HG02840 (cell line): ENCODE results near the gene COL25A1.
"Not testable (repeated sequence)": the region's sequence is repeated elsewhere in the genome, so short reads cannot be mapped to it uniquely, and the experiment has no call there.

Experiments
- ATAC-seq: cut with Tn5 transposase; IDR thresholded peaks from one replicate; pipeline ENCODE4 v1.9.1; 2021; ENCODE audit warnings: mild to moderate bottlenecking, moderate library complexity, moderate number of reproducible peaks; ENCODE audit not compliant: unreplicated experiment, low FRiP score

COL25A1 gene

DNA sequence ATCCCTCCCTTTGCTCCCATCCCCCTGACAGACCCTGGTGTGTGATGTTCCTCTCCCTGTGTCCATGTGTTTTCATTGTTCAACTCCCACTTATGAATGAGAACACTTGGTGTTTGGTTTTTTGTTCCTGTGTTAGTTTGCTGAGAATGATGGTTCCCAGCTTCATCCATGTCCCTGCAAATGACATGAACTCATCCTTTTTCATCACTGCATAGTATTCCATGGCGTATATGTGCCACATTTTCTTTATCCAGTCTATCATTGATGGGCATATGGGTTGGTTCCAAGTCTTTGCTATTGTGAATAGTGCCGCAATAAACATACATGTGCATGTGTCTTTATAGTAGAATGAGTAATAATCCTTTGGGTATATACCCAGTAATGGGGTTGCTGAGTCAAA is 164.3 kb downstream of the COL25A1 start:
- not testable (repeated sequence) for ATAC-seq

DNA sequence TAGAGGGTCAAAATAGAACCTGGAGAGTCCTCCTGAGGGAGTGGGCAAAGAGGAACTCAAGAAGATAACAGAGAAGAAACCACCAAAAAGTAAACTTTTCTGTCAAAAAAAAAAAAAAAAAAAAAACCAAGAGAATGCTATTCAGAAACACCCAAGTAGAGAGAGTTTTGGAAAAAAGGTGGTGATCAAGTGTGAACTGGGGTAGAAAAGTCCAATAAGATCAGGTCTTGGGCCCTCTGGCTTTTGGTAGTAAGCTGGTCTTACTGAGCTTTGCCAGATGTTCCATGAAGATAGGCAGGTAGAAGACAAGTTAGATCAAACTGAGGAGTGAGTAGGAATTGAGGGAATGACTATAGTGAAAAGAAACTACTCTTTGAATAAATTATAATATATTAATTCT is 167.5 kb downstream of the COL25A1 start:
- ATAC-seq = no peak

- no peak for ATAC-seq
Measured at GRCh38 chr4:109134268-109134667, 168.2 kb downstream of the COL25A1 start.

- no peak for ATAC-seq
Measured at GRCh38 chr4:109131559-109131958, 170.9 kb downstream of the COL25A1 start.

- ATAC-seq = no peak
Measured at GRCh38 chr4:109128589-109128988, 173.9 kb downstream of the COL25A1 start.

GRCh38 chr4:109127866-109128265 is 174.6 kb downstream of the COL25A1 start:
- no peak for ATAC-seq

DNA sequence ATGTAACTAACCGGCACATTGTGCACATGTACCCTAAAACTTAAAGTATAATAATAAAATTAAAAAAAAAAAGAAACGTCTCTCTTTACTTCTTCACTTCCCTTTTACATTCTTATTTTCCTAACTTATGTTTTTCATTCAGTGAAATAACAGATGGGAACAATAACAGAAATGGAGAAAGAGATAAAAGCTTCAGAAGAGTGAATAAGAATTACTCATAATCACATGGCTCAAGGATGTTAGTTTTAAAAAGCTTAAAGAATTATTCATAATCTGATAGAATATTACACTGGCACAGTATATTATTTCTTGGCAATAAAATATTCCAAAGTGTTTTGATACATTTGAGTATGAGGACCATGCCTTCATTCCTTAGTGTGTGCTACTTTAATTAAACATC is 175.6 kb downstream of the COL25A1 start:
- no peak for ATAC-seq

DNA sequence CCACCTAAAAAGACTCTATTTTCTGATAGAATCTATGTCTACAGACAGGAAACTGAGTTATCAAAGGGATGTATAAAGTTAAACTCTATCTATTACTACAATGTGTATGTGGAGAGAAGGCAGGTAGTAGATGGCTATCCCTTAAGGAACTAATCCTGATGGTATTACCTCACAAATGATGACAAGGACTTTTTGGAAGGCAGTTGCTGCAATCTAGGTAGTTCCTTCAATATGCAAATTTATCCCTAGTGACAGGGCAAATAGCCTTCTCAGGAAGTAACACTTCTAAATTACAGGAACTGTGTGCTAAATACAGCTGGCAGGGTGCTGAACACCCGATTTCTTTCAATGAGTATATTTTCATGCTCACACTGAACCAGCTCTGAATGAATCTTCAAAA is 177.4 kb downstream of the COL25A1 start:
- no peak for ATAC-seq

DNA sequence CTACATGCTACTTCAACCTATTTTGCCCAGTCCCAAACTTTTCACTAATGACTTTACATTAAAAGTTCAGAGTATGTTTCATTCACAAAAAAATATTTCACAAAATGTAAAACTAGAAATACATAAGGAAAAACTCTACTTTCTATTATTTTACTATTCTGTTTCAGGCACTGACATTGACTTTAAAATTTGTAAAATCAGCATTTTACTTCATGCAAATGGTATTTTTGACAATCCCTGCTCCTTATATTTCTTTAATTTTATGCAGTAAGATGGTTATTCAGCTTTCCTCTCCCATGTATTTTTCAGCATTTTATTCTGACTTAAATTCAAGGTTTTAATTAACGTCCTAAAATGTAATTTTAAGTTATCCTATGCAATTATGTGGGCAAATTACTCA is 178.5 kb downstream of the COL25A1 start:
- ATAC-seq = no peak

- no peak for ATAC-seq
Measured at GRCh38 chr4:109121561-109121960, 180.9 kb downstream of the COL25A1 start.

DNA sequence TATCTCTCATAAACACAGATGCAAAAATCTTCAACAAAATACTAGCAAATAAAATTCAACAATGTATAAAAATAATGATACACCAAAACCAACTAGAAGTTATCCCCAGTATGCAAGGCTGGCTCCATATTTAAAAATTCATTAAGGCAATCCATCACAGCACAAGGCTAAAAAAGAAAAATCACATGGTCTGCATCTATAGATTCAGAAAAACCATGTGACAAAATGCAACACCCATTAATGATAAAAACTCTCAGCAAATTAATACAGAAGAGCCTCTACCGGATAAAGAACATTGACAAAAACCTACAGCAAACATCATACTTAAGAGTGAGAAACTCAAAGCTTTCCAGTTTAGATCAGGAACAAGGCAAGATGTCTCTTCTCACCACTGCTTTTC is 182.6 kb downstream of the COL25A1 start:
- ATAC-seq = no peak

GRCh38 chr4:109118635-109119034 is 183.8 kb downstream of the COL25A1 start:
- no peak for ATAC-seq

- no peak for ATAC-seq
Measured at GRCh38 chr4:109114501-109114900, 188.0 kb downstream of the COL25A1 start.

DNA sequence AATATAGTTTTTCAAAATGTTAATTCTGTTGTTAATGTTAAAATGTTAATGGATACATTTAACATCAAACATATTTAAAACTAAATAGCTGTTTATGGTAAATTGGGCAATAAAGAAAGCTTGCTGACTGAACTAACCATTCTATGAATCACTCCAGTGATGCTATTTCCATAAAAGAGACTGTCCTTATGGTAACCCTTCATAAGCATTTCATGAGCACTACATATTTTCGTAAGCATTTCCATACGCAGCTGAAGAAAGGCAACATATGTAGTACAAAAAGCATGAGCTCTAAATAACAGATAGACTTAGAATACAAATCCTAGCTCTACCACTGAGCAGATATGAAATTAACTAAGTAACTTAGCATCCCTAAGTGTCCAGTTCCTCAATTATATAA is 188.9 kb downstream of the COL25A1 start:
- ATAC-seq = no peak

- no peak for ATAC-seq
Measured at GRCh38 chr4:109111031-109111430, 191.4 kb downstream of the COL25A1 start.

- not testable (repeated sequence) for ATAC-seq
Measured at GRCh38 chr4:109108215-109108614, 194.2 kb downstream of the COL25A1 start.

DNA sequence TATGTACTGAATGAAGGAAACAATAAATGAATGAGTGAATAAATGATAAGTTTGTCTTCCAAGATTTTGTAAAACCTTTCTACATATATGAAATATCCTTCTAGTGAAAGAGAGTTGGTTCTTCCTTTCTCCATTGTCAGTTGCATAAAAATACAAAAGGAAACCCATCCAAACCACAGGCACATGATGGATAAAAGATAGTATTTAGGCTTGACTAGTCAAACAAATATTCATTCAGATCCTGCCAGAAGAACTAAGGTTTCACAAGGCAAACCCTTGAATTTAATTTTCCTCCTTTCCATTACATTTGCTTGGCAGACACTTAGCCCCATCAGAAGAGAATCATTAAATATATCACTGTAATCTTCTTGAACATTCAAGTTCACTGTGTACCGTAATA is 208.4 kb downstream of the COL25A1 start:
- ATAC-seq = no peak

- ATAC-seq = no peak
Measured at GRCh38 chr4:109091727-109092409, 210.6 kb downstream of the COL25A1 start.

GRCh38 chr4:109083911-109084310 is 218.5 kb downstream of the COL25A1 start:
- ATAC-seq = no peak

GRCh38 chr4:109079731-109080130 is 222.7 kb downstream of the COL25A1 start:
- no peak for ATAC-seq

GRCh38 chr4:109079201-109079600 is 223.3 kb downstream of the COL25A1 start:
- ATAC-seq = no peak

DNA sequence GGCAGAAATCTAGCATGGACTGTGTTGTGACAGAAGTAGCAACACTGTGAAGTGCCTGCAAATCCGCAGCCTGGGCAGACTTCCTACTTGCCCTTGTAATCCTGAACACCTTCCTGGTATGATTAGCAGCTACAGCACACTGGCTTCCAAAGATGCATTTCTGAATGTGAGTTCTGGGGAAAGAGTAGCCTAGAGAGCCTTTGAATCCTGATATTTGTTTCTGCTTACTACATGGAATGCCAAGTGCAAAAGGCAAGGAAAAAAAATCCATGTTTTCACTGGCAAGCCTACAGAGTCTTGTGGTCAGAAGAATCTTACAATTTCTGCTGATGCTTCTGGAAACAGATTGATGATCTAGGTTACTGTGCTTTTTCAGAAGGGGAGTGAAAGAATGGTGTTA is 223.7 kb downstream of the COL25A1 start:
- no peak for ATAC-seq

DNA sequence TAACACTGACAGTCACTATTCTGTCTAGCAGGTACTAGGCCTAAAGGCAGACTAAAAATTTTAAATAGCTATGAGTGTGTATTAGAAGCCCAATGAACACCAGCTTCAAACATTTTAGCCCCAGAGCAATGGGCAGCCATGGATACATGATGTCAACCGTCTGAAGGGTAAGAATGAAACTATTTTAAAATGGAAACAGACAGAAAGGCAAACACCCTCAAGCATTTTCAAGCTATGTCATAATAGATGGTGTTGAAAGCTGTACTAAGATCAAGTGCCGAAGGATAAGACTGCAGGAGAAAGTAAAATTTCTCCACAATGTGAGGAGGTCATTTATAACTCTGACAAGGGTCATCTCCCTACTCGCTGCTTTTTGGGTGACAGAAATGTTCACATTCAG is 225.0 kb downstream of the COL25A1 start:
- no peak for ATAC-seq
